GM12878 (cell line): ENCODE results near the gene SSPN.

Source experiments
- ATF3 ChIP-seq: IDR thresholded peaks from 2 replicates; pipeline ENCODE4 v1.6.1; 2011; ENCODE audit warnings: low read depth, mild to moderate bottlenecking, low read length, moderate library complexity, borderline replicate concordance; ENCODE audit errors: extremely low read depth
- CHD1 ChIP-seq: IDR thresholded peaks from 2 replicates; pipeline ENCODE4 v1.6.1; 2012; ENCODE audit warnings: low read depth, low read length, improper control_type of control experiment
- ELK1 ChIP-seq: IDR thresholded peaks from 2 replicates; pipeline ENCODE4 v1.6.1; 2012; ENCODE audit warnings: low read depth, low read length, improper control_type of control experiment
- ETV6 ChIP-seq, 2 experiments: fragments of 450-650 bp in 1 of 2; IDR thresholded peaks in 1 of 2; conservative IDR thresholded peaks in 1 of 2; 2 replicates each; pipeline ENCODE4 v1.6.1; 2014; ENCODE audit warnings: antibody characterized with exemption in 1 of 2, borderline replicate concordance in 1 of 2, low read depth in 1 of 2, mild to moderate bottlenecking in 1 of 2, moderate library complexity in 1 of 2
- EZH2 ChIP-seq: IDR thresholded peaks from 2 replicates; pipeline ENCODE4 v1.6.1; 2012; ENCODE audit warnings: low read depth, mild to moderate bottlenecking, control low read depth, inconsistent platforms, low read length, borderline replicate concordance; ENCODE audit not compliant: control insufficient read depth
- GABPA ChIP-seq: IDR thresholded peaks from 2 replicates; pipeline ENCODE4 v1.6.1; 2014; ENCODE audit warnings: antibody characterized with exemption, low read depth, mild to moderate bottlenecking, inconsistent platforms
- MAX ChIP-seq: IDR thresholded peaks from 2 replicates; pipeline ENCODE4 v1.6.1; 2012; ENCODE audit warnings: low read depth, low read length, improper control_type of control experiment
- MXI1 ChIP-seq: fragments of 150-350 bp; IDR thresholded peaks from 2 replicates; pipeline ENCODE4 v1.6.1; 2011; ENCODE audit warnings: low read depth, mild to moderate bottlenecking, inconsistent platforms, low read length, improper control_type of control experiment
- POLR2AphosphoS5 ChIP-seq: IDR thresholded peaks from 2 replicates; pipeline ENCODE4 v1.6.1; 2011; ENCODE audit warnings: mild to moderate bottlenecking, low read length, inconsistent platforms
- SP1 ChIP-seq: IDR thresholded peaks from one replicate; pipeline ENCODE4 v1.6.1; 2011; ENCODE audit warnings: low read depth, low read length
- STAT3 ChIP-seq: IDR thresholded peaks from 2 replicates; pipeline ENCODE4 v1.6.1; 2011; ENCODE audit warnings: low read depth, low read length, improper control_type of control experiment
- TAF1 ChIP-seq: IDR thresholded peaks from 2 replicates; pipeline ENCODE4 v1.6.1; 2011; ENCODE audit warnings: mild to moderate bottlenecking, low read depth, low read length, borderline replicate concordance
- TF ChIP-seq, protein P1 (sequence below), 3 experiments: IDR thresholded peaks in 2 of 3; conservative IDR thresholded peaks in 1 of 3; 2 replicates each; pipeline ENCODE4 v1.5.1; 2011; ENCODE audit warnings: low read depth in 3 of 3, low read length in 3 of 3, mild to moderate bottlenecking in 3 of 3, control low read depth in 2 of 3, moderate library complexity in 2 of 3, inconsistent platforms in 1 of 3, mixed read lengths in 1 of 3; ENCODE audit not compliant: control insufficient read depth in 2 of 3, insufficient read depth in 1 of 3; ENCODE audit errors: extremely low read depth in 1 of 3
- TF ChIP-seq, protein P2 (sequence below): fragments of 450-650 bp; IDR thresholded peaks from 2 replicates; pipeline ENCODE4 v1.6.1; 2016; ENCODE audit warnings: mild to moderate bottlenecking

GRCh38 chr12:26212396-26212795 is 17.0 kb downstream of the SSPN start:
- TF ChIP-seq, protein P1, sequence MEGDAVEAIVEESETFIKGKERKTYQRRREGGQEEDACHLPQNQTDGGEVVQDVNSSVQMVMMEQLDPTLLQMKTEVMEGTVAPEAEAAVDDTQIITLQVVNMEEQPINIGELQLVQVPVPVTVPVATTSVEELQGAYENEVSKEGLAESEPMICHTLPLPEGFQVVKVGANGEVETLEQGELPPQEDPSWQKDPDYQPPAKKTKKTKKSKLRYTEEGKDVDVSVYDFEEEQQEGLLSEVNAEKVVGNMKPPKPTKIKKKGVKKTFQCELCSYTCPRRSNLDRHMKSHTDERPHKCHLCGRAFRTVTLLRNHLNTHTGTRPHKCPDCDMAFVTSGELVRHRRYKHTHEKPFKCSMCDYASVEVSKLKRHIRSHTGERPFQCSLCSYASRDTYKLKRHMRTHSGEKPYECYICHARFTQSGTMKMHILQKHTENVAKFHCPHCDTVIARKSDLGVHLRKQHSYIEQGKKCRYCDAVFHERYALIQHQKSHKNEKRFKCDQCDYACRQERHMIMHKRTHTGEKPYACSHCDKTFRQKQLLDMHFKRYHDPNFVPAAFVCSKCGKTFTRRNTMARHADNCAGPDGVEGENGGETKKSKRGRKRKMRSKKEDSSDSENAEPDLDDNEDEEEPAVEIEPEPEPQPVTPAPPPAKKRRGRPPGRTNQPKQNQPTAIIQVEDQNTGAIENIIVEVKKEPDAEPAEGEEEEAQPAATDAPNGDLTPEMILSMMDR (IDR thresholded peaks at IDR 0.05 in 2 of 3, conservative IDR thresholded peaks at IDR 0.05 in 1 of 3; ENCODE audit: control insufficient read depth in 2 of 3, extremely low read depth in 1 of 3, insufficient read depth in 1 of 3, low read depth in 3 of 3, low read length in 3 of 3): no peak
- TF ChIP-seq MAX (no peak), POLR2AphosphoS5 (no peak), SP1 (no peak), ETV6 (conservative IDR thresholded peaks at IDR 0.05 in 1 of 2, IDR thresholded peaks at IDR 0.05 in 1 of 2; ENCODE audit: borderline replicate concordance in 1 of 2, low read depth in 1 of 2) (no peak), MXI1 (no peak), TAF1 (no peak), CHD1 (no peak), STAT3 (no peak), EZH2 (no peak), ATF3 (no peak), ELK1 (no peak), GABPA (no peak)
- TF ChIP-seq, protein P2, sequence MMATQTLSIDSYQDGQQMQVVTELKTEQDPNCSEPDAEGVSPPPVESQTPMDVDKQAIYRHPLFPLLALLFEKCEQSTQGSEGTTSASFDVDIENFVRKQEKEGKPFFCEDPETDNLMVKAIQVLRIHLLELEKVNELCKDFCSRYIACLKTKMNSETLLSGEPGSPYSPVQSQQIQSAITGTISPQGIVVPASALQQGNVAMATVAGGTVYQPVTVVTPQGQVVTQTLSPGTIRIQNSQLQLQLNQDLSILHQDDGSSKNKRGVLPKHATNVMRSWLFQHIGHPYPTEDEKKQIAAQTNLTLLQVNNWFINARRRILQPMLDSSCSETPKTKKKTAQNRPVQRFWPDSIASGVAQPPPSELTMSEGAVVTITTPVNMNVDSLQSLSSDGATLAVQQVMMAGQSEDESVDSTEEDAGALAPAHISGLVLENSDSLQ: no peak
